GM21381 (cell line): ENCODE data around the gene LRRN2.

Experiments used
- ATAC-seq: cut with Tn5 transposase; IDR thresholded peaks from one replicate; pipeline ENCODE4 v1.9.1; 2021; ENCODE audit warnings: mild to moderate bottlenecking, moderate library complexity; ENCODE audit not compliant: unreplicated experiment

Gene LRRN2

DNA sequence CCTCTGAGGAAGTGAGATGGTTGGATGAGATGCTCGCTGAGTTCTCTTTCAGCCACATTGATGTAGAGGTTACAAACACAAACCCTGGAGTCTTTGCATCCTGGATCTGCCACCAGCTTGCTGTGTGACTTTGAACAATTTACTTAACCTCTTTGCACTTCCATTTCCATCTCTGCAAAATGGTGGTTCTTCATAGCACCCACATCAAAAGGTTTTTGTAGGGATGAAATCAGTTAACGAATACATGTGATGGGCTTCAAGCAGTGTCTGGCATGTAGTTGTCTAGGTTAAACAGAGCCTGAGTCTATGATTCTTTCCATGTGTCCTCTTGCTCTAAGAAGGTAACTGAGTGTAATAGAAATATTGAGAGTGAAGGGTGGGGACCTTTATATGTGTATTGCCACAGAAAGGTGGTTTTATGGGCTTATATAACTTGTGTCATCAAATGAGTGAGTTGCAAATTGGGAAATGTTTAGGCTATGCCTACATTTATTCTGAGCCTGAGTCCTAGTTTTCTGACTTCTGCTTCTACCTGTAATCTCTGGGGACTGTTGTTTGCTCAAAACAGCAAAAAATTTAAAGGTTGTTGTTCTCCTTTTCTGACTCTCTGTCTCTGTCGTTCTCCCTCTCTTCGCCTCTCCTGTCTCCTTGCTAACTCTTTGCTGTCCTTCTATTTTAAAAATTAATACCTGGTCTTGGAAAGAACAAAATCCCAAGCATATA is 27.3 kb upstream of the LRRN2 start:
- ATAC-seq = no peak

DNA sequence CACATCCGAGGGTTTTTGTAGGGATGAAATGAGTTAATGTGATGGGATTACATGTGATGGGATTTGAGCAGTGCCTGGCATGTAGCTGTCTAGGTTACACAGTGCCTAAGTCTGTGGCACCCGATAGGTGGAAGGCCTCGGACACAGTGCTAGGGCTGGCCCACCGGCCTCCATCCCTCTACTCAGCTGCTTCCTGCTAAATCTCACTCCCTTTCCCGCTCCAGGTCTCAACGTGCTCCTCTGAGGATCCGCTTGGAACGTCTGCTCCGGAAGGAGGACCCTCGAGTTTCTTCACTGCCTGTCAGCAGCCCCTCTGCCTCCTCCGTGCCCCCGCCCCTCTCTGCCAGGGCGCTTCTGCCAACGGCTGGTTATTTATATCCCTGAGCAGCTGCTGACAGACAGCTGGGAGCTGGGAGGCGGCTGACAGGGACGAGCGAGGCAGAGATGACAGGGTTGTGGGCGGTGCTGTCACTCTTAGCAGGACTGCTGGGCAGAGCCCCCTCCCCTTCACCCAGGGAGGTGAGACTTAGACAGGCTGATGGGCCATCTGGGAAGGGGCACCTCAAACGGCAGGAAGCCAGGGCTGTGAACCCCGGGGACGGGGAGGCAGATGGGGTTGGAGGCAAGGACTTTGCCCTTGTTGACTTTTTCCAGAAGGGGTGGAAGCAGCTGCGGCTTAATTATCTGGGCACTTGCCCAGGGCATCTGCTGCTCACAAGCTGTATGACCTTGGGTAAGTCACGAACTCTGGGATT is 26.6 kb upstream of the LRRN2 start:
- ATAC-seq = no peak

GRCh38 chr1:204711103-204711946 is 25.8 kb upstream of the LRRN2 start:
- no peak for ATAC-seq

DNA sequence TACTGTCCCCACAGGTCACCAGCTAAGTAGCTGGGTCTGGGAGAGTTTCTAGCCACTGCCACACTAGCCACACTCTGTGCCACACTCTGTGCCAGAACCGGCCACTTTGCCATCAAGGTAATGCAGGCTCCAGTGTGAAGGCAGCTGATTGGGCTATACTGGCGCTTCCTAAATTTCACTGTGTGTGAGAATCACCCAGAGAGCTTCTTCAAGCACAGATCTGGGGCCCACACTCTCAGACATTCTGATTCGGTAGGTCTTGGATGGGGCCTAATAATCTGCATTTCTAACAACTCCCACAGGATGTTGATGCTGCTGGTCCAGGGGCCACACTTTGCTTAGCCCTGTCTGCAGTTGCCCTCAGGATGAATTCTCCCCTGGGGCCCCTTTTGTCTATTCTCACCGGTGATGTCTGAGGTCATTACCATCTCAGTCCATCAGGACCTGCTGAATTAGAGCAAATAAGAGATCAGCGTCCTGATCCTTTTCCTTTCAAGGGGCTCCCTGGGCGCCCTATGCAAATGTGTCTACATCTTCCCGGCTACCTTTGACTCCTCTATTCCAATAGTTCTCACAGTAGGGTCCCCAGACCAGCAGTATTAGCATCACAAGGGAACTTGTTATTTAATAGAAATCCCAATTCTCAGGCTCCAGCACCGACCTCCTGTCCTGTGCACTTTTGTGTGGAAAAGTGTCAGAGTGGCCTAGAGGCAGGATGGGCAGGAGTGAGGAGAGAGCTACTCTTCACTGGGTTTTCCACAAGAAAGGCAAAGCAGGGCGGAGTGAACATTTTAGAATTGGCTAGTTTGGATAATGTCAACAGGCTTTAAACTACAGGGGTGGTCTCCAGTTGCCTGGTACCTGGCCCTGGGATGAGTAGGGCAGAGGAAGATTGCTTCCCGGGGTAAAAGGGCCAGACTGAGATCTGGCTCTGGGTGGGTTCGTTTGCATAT is 24.7 kb upstream of the LRRN2 start:
- ATAC-seq = no peak

GRCh38 chr1:204709021-204709420 is 23.5 kb upstream of the LRRN2 start:
- no peak for ATAC-seq

GRCh38 chr1:204706838-204707509 is 21.4 kb upstream of the LRRN2 start:
- ATAC-seq = no peak

DNA sequence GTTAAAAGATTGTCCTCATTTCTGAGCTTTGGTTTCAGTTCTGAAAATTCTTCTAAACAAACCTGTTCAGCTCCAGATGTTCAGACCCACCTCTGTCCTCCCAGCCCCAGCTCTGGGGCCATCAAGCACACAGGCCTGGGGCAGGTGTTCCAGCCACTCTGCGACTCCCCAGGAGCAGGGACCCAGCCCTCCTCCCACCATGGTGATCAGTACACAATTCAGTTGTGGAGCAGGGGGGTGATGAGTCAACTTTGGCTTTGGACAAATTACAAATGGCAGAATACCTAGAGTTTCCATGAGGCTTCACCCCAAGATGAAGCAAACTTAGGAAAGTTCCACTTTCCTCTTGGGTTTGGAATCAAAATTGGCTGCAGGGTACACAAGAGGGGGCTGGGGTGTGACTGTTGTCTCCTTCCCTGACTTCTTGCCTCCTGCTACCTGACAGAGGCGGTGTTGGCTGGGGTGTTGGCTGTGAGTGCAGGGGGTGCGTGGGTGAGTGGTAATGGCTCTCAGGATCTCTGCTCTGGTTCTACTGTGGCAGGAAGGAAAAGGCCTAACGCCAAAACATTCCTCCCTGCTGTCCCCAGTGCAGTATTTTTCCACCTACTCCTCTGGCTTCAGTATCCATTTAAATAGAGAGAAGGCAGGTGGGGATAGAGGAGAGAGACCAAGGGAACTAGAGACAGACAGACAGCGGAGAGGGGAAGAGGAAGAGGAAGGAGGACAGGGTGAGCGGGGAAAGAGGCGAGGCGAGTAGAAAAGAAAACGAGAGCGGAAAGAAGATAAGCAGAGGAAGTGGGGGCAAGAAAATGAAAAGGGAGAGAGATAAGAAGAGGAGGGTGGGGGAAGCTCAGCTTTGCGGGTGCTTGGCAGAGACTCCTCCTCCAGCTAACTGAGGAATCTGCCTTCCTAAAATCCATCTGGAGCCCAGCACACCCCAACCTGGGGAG is 20.6 kb upstream of the LRRN2 start:
- ATAC-seq = no peak

- ATAC-seq = no peak
Observed at GRCh38 chr1:204705493-204705811, 19.9 kb upstream of the LRRN2 start.

- no peak for ATAC-seq
Observed at GRCh38 chr1:204704794-204705492, 19.4 kb upstream of the LRRN2 start.

GRCh38 chr1:204703826-204704612 is 18.5 kb upstream of the LRRN2 start:
- ATAC-seq = no peak

DNA sequence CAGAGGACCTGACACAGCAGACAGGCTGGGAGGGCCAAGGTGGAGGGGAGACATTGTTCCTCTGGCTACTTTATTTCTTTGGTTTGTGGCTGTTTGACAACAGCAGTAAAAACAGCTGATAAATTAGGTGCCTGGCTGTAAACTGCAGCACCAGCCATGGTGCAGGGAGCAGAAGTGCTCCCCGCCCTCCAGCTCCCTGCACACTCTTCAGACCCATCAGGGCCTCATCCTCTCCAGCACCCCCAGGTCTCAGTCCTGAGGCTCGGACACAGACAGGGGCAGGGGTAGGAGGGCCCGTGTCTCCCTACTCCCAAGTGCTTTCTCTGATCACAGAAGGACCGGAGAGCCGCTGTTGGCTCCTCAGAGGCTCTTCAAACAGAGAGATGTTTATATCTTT is 17.7 kb upstream of the LRRN2 start:
- no peak for ATAC-seq

- no peak for ATAC-seq
Observed at GRCh38 chr1:204702552-204703267, 17.2 kb upstream of the LRRN2 start.

DNA sequence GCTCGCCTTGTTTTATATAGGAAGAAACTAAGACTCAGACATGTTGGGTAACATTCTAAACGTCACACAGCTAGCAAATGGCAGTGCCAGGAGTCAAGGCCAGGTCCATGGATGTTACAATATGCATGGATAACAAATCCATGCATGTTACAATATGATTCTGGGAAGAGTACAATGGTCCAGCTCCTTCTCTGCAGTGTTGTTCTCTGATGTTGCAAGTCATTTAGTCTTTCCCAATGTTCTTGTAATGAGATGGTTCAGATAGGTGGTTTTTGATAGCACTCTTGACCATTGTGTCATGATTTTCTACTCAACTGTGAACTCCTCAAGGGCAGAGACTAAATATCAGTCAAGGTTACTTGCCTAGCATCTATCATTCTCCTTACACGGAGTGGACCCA is 15.7 kb upstream of the LRRN2 start:
- ATAC-seq = no peak

DNA sequence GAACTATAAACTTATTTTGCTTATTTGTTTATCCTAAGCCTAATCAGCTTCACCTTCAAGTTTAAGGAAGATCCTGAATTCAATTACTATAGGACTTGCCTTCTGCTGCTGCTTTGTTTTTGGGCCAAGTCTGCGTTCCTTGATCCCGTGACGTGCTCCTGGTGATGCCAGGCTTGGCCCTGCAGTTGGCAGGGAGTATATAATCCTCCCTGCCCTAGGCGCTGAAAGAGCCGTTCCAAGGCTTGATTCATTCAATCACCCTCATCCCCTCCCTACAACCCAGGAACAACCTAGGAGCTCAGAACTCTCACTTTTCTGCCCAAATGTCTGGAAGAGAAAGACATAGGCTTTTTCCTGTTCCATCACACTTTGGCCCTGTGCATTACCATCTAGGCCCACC is 12.4 kb upstream of the LRRN2 start:
- ATAC-seq = no peak

DNA sequence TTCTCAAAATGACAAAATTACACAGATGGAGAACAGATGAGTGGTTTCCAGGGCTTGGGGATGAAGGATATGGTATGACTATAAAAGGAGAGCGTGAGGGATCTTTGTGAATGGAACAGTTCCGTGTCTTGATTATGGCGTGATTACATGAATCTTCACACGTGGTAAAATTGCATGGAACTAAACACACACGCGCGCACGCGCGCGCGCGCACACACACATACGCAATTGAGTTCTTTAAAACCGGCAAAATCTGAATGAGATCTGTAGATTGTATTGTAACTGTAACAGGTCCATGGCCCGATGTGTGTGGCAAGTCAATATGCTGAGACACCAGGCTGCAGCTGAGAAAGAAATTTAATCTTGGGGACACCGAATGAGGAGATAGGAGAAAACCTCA is 11.1 kb upstream of the LRRN2 start:
- no peak for ATAC-seq

DNA sequence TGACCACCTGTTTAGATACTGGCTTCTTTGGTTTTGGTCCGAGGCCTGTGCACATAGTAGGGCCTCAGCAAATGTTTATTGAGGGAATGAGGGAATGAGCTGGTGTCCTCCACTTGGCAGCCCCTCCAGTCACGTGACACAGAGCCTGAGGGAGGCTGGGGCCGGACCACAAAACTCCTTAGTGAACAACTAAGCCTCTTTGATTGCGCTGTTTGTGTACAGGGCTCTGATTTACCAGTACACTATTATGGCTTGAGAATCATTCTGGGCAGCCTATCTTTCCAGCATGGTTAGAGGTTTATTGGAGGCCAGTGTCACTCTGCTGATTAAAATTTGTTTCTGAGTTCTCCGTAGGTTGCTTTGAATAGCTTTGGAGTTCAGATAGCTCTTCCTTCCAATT is 10.2 kb upstream of the LRRN2 start:
- ATAC-seq = no peak

DNA sequence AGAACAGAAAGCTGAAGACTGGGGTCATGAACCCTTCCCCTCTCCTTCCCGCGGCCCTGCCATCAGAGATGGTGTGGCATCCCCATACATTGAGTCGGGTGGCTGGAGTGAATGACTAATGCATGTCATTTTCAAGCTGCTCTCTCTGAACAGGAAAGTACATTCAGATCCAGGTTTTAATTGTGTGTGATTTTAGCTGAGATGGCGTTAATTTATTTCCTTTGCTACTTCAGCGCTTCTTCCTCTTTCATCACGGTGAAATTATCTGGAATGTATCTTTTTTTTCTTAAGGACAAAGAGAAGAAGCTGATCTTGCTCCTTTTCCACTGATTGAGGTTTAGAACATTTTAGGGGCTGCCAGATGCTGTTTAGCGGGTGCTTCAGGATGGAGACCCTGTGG is 8.6 kb upstream of the LRRN2 start:
- ATAC-seq = no peak
